Regular cardiac myocyte (primary cell): Measurements from ENCODE around the gene ECSIT. TPM values are rescaled to one million over a fixed set of nuclear protein-coding genes. Genes with fewer than 3 reads are reported as not detected.

Experiments
- total RNA-seq: library from RNA; depleted of rRNA; stranded (reverse); fragments of >200 nt; gene quantifications from 2 replicates; pipeline ENCODE4 v1.2.3, GENCODE V29; 2014

The ECSIT gene, protein sequence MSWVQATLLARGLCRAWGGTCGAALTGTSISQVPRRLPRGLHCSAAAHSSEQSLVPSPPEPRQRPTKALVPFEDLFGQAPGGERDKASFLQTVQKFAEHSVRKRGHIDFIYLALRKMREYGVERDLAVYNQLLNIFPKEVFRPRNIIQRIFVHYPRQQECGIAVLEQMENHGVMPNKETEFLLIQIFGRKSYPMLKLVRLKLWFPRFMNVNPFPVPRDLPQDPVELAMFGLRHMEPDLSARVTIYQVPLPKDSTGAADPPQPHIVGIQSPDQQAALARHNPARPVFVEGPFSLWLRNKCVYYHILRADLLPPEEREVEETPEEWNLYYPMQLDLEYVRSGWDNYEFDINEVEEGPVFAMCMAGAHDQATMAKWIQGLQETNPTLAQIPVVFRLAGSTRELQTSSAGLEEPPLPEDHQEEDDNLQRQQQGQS
- total RNA-seq: 24.8 and 31.4 TPM in 2 replicates

DNA sequence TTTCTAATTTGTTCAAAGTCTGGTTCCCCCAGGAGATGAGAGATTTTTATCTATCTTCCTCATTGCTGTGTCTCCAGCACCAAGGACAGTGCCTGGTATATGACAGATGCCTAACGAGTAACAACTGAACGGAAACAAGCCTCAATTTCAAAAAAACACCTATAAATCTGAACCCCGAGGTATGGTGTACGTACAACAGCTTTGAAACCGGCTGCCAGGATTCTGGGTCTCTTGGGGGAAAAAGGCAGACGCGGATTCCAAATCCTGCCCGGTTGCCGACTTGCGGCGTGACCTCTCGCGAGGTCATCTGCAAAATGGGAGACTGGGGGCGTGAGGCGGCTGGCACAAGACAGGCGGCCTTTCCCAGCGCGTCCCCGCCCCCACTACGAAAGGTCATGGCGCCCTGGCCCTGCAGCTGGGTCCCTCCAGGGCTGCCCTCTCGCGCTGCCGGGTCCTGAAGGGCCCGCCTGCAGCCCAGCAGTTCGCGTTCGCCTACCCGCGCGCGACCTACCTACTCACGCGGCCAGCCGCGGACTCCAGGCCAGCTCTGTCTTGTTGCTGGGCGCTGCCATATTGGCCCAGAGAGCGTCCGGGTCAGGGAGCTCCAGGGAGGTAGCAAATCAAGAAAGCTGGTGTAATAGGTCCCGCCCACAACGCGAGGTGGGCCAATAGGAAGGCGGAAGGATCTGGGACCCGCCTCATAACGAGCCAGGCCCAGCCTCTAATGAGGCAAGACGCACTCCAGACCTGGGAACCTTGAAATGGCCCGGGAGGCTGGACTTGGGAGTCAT, at the start of gene ECSIT:
Gene ECSIT (minus strand): TSS at position 584 of the 791 bp plus-strand sequence. CDS start 9,964 bp downstream, outside the sequence.

DNA sequence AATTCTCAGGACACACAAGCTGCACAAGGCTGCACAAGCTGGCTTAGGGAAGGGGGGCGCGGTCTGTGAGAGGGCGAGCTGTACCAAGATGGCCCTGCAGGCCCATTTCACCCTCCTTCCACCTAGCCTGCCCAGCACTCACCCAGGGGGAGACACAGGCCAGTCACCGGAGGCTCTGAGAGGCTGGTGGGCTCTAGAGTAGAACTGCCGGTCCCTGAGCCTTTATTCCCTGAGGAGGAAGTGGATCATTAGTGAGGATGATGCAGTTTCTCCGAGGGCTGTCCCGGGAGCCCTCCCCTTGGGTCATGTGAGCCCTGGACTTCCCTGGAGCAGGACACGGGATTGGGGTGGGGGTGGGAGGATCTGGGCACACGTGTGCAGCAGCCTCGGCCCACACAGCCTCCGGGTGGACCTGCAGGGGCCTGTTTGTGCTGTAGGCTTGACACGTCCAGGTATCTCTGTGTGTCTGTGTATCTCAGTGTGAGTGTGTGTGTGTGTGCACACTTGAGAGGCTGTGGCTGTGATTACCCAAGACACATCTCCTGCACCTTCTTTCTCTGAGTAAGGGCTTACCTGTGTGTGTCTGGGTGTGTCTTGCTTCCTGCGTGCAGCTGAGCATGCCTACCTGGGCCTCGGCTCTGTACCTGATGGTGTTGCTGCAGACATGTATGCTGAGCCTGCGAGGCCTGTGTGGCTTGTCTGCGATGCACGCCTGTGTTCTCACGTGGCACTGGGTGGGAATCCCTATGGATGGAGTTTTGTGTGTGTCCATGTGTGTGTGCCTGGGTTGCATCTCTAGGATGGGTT, 48.7 kb upstream of the ECSIT start, which contains the start of gene ACP5:
Gene ACP5 (minus strand): TSS at position 195 of the 807 bp plus-strand sequence. CDS start 328 bp downstream, outside the sequence.

DNA sequence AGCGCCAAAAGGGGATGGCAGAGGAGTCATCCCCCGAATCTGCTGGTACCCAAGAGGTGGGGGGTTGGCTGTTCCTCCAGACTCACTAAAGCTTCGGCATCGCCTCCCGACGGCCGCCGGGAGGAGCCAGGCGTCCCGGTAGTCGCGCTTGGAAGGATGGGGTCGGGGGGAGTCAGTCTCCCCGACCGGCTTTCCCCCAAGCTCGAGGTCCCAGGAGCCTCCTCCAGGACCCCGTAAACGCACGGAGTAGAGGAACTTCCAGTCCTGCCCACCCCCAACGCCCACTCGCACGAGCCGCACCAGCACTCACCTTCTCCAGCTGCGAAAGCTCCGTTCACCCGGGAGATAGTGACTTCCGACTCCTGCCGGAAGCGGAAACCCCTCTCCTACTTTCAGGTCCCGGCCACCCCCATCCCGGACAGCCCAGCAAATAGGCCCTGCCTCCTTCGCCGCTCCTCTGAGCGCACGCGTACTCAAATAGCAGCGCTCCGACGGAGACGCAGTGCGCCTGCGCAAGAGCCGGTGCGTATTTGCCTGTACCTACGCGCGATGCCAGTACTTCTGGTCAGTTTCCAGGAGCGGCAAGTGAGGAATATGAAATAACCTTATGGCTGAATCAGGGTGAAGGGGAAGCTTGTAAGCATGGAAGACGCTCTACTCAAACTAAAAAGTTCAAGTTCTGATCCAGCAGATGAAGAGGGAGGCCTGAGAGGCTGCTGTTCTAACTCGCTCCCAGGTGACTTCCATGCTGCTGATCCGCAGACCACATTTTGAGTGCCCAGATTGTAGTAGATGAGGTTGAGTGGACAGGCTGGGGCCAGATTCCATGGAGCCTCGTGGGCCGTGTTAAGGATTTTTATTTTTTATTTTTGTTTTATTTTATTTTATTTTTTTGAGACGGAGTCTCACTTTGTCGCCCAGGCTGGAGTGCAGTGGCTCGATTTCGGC, 30.2 kb upstream of the ECSIT start, which contains the start of gene ELOF1:
Gene ELOF1 (minus strand): TSS at position 350 of the 948 bp plus-strand sequence. CDS start 4,883 bp downstream, outside the sequence.

DNA sequence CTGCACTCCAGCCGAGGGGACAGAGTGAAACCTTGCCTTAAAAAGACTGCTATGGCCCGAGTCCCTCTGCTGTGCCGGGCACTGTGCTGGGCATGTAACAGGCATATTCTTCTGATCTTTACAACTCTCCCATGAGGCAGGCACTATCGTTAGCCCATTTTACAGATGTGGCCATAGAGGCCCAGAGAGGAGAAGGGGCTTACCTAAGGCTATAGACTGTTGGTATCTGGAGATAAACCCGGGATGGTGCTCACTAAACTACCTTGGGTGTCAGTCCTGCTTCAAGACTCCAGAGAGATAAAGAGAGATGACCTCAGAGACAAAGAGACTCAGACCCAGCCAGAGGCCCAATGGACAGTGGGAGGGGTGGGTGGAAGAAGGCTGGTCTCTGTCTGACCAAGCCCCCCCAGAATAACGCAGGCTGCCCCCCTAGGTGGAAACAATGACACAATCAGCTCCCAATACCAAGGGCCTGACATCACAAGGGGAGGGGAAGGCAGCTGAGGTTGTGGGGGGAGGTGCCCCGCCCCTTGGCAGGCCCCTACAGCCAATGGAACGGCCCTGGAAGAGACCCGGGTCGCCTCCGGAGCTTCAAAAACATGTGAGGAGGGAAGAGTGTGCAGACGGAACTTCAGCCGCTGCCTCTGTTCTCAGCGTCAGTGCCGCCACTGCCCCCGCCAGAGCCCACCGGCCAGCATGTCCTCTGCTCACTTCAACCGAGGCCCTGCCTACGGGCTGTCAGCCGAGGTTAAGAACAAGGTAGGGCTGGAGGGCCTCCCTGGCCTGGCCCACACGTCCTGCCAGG, 9.5 kb upstream of the ECSIT start, which contains the start of gene CNN1:
Gene CNN1 (plus strand): TSS at position 620 of the 805 bp plus-strand sequence. CDS start 77 bp downstream, at position 697.

DNA sequence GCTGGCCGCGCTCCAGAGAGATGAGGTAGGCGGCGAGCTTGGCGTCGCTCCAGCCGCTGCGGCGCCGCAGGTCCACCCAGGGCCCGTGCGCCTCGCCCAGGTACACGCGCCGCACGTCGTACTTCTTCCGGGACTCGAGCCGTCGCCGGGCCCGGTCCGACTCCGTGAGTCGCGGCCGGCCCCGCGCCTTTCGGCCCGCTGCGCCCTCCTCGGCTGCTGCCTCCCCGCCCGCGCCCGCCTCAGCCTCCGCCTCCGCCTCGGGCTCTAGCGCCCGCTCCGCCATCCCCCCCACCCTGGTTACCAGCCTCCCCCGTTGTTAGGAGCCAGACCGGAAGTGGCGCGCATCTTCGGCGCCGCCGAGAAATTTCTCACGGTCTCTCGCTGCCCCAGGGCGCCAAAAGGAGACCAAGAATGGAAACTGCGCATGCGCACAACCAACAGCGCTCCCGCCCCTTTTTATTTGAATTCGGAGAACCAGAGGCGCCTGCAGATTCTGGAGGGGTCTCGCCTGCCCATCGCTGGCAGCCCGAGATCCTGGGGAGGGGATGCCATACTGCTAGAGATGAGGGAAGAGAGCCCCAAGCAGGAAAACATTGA, 23.3 kb downstream of the ECSIT start, which contains the start of gene ZNF653:
Gene ZNF653 (minus strand): TSS at position 336 of the 597 bp plus-strand sequence. CDS start 53 bp downstream, at position 283.

DNA sequence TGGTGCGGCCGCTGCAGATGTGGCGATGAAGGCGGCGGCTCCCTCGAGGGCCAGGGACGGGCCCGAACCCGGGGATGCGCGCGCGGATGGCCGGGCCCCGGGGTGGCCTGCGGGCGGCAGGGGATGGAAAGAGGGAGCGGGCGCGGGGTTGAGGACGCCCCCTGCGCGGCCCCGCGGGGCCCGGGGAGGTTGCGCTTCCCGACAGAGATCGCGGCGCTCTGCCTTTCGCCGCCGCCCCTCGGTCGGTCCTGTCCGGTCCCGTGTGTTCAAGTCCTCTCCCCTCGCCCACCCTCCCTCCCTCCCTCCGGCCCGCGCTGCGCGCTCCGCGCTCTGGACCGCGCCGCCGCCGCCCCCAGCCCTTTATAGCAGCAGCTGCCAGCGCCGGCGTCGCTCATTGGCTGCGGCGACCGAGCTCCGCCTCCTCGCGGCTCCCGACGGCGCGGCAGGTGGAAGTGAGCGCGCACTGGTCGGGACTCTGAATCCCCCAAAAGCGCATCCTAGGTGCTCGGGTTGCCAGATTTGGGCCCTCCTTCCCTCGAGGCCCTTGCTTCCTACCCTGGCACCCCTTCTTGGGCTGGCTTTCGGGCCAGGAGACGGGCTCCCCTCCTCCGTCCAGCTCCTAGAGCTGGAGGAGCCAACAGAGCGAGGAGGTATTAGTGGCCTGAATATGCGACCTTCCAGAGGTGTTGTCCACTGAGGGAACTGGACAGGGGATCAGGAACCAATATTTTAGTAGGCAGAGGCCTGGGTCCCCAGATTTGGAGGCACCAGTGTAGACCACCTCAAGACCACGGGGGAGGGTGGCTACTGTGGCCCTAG, 48.0 kb downstream of the ECSIT start, which contains the start of gene ELAVL3:
Gene ELAVL3 (minus strand): TSS at position 332 of the 819 bp plus-strand sequence. CDS start 438 bp downstream, outside the sequence.

Other genes starting within 250 kb of the ECSIT start
- gene TSPAN16, start 233.0 kb downstream of the ECSIT start, total RNA-seq: not detected in 2 replicates
- 7.3 and 9.0 TPM in 2 replicates for gene RAB3D, start 189.5 kb downstream of the ECSIT start, total RNA-seq
- gene TMEM205, start 182.9 kb downstream of the ECSIT start, total RNA-seq: 82.1 and 123 TPM in 2 replicates
- 2.3 and 5.6 TPM in 2 replicates for gene CCDC159, start 182.6 kb downstream of the ECSIT start, total RNA-seq
- 11.3 and 12.5 TPM in 2 replicates for gene PLPPR2, start 173.7 kb downstream of the ECSIT start, total RNA-seq
- under 0.01 and 0.58 TPM in 2 replicates for gene SWSAP1, start 154.5 kb downstream of the ECSIT start, total RNA-seq
- gene EPOR, start 144.8 kb downstream of the ECSIT start, total RNA-seq: 6.5 and 12.1 TPM in 2 replicates
- 2.3 and 7.0 TPM in 2 replicates for gene RGL3, start 109.8 kb downstream of the ECSIT start, total RNA-seq
- 0.28 and 0.38 TPM in 2 replicates for gene ODAD3, start 94.0 kb downstream of the ECSIT start, total RNA-seq
- gene PRKCSH, start 93.5 kb downstream of the ECSIT start, total RNA-seq: 121 and 161 TPM in 2 replicates
- 0.28 TPM in 1 of 2 replicates, not detected in the other for gene ELAVL3, start 48.1 kb downstream of the ECSIT start, total RNA-seq
- 6.2 and 6.9 TPM in 2 replicates for gene ZNF653, start 23.3 kb downstream of the ECSIT start, total RNA-seq
- gene CNN1, start 9.7 kb upstream of the ECSIT start, total RNA-seq: 10.2 and 56.1 TPM in 2 replicates
- gene ELOF1, start 30.1 kb upstream of the ECSIT start, total RNA-seq: 23.4 and 45.4 TPM in 2 replicates
- 0.38 and 3.1 TPM in 2 replicates for gene ACP5, start 48.5 kb upstream of the ECSIT start, total RNA-seq
- 19.4 and 30.2 TPM in 2 replicates for gene ZNF627, start 68.3 kb upstream of the ECSIT start, total RNA-seq
- 9.9 and 11.5 TPM in 2 replicates for gene ZNF823, start 209.8 kb upstream of the ECSIT start, total RNA-seq
- 12.7 and 16.1 TPM in 2 replicates for gene ZNF441, start 237.9 kb upstream of the ECSIT start, total RNA-seq